Psoas muscle (tissue), 8 donors: ENCODE data around the gene SLC25A48. TPM values are rescaled to one million over a fixed set of nuclear protein-coding genes. Genes with fewer than 3 reads are reported as not detected.

Experiments
- ATAC-seq, 4 donors: fragments of 200-7000 bp; cut with Tn5 transposase; one replicate each; pipeline ENCODE4 v1.9.1; 2020; ENCODE audit warnings: moderate library complexity in 3 of 4, mild to moderate bottlenecking in 2 of 4
- DNase-seq, 2 donors: peaks; one replicate each; pipeline ENCODE4 v3.0.0-alpha.2; 2020
- H3K27ac ChIP-seq: fragments of 200-600 bp; one replicate; pipeline ENCODE4 v1.8.0; 2022
- H3K27me3 ChIP-seq, 3 donors: fragments of 200-600 bp in 1 of 3; one replicate each; pipeline versions ENCODE4 v1.6.1 to v1.8.0; 2013 to 2022; ENCODE audit warnings: low read length in 2 of 3, mild to moderate bottlenecking in 2 of 3, moderate library complexity in 1 of 3; ENCODE audit not compliant: insufficient read depth in 3 of 3
- H3K36me3 ChIP-seq, 2 donors: fragments of 200-600 bp in 1 of 2; one replicate each; pipeline versions ENCODE4 v1.6.1 to v1.8.0; 2013 to 2022; ENCODE audit warnings: low read depth in 1 of 2, mild to moderate bottlenecking in 1 of 2, moderate library complexity in 1 of 2; ENCODE audit not compliant: insufficient read depth in 1 of 2
- H3K4me1 ChIP-seq: fragments of 200-600 bp; one replicate; pipeline ENCODE4 v1.8.0; 2022
- H3K4me3 ChIP-seq: fragments of 200-600 bp; one replicate; pipeline ENCODE4 v1.8.0; 2022; ENCODE audit warnings: mild to moderate bottlenecking
- H3K9me3 ChIP-seq: fragments of 200-600 bp; one replicate; pipeline ENCODE4 v1.8.0; 2022
- CTCF ChIP-seq: fragments of 200-600 bp; IDR thresholded peaks from one replicate; pipeline ENCODE4 v1.8.0; 2022; ENCODE audit warnings: antibody characterized with exemption
- WGBS, 3 donors: extraction: QIAGEN DNeasy Blood & Tissue Kit; methylation state at CpG; one replicate each; pipeline versions ENCODE4 v1.1.6 to v1.1.7; 2013; 5-methylcytosine and 5-hydroxymethylcytosine counted together
- intact Hi-C, 2 donors: fragments of 100-400 bp; cut with DNase I; formaldehyde crosslinking; loops; one replicate each; pipeline versions ENCODE4 v1.11.0 to v1.14.2; 2022
- polyA plus RNA-seq, 3 donors: library from polyadenylated mRNA; stranded (reverse); fragments of 200-250 nt; gene quantifications; one replicate each; pipeline ENCODE4 v1.2.3, GENCODE V29; 2013
- total RNA-seq, 4 donors: library from RNA; stranded (reverse); fragmentation: NEBNext Ultra II Directional in 2 of 4; extraction: Animal tissue kit (Norgen Biotek cat#: 25700) in 2 of 4; gene quantifications; one replicate each; pipeline versions ENCODE4 v1.2.1 to v1.2.4, GENCODE V29; 2021 to 2023
- donor health status: healthy with polysubstance abuse.
- donor health status: DM: no; HTN: no; CAD: no; lungs with moderate emphysema.
- donor health status: Bipolar disorder and iron deficiency.
- donor health status: healthy.
- donor health status: DM: yes; HTN: yes; CAD: no.
- donor health status: DM: no; HTN: no; CAD: no.
- donor health status: DM: no; HTN: no; CAD: no.
- donor health status: DM: yes; HTN: yes; CAD: no.

Gene SLC25A48
- total and polyA plus RNA-seq, 7 donors, result 1.7 to 9.6 (median 5.6) TPM; not detected in 1

- Histone ChIP-seq H3K27ac (no peak overlapping the region), H3K36me3 (no peaks in the 10 kb centered on the region), H3K4me3 (no peak overlapping the region), H3K4me1 (no peaks in the 10 kb centered on the region), H3K9me3 (no peaks in the 10 kb centered on the region), H3K27me3 (peaks cover 0 to 2% (median 0%) of the 10 kb centered on the region in 3 donors)
- intact Hi-C loops, result no loop called here
- TF ChIP-seq CTCF, result no peak
- WGBS, 3 donors, result 87 to 92% (median 89%) methylated on average over 5 of the region's 5 CpGs
- ATAC-seq, result no peak
- no peak for DNase-seq
Measured at GRCh38 chr5:135937245-135937911, 102.9 kb downstream of the SLC25A48 start.

Other genes with a start within 250 kb of the SLC25A48 start
- not detected for gene IL9, start 61.2 kb downstream of the SLC25A48 start, total RNA-seq
- gene IL9, start 61.2 kb downstream of the SLC25A48 start, polyA plus RNA-seq, result not detected
- not detected for gene LECT2, start 120.3 kb downstream of the SLC25A48 start, total RNA-seq
- gene LECT2, start 120.3 kb downstream of the SLC25A48 start, polyA plus RNA-seq, result not detected
- 10 to 100 TPM; 24.4 to 35.9 (median 30.3) TPM for gene TGFBI, start 194.3 kb downstream of the SLC25A48 start, total RNA-seq
- 10 to 100 TPM; 18.8 to 28.3 (median 20.9) TPM for gene TGFBI, start 194.3 kb downstream of the SLC25A48 start, polyA plus RNA-seq